NCI-H1105 (cell line): ENCODE measurements around the gene FSIP1.
A peak's percentile ranks its signal among the peaks of the same experiment; 100 is the strongest.

Experiments
- DNase-seq: peaks from one replicate; lab custom pipeline; 2025; lab: John Stamatoyannopoulos, UW

FSIP1 gene

DNA sequence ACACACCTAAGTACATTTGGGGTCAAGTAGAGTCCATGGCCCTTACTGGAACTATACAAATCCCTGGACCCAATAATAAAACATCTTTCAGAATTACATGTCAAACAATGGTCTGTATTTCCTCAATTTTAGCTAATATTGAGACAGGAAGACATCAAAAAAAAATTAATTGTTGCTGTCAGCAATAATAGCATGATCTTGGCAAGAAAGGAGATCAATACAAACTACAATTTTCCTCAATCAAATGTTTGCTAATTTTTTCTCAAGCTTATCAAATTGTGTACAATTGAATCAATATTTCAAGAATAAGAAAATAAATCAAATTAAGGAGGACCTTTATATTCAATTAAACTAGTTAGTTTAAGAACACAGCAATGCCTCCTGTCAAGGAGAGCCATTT is 62.6 kb downstream of the FSIP1 start:
- no peak for DNase-seq

DNA sequence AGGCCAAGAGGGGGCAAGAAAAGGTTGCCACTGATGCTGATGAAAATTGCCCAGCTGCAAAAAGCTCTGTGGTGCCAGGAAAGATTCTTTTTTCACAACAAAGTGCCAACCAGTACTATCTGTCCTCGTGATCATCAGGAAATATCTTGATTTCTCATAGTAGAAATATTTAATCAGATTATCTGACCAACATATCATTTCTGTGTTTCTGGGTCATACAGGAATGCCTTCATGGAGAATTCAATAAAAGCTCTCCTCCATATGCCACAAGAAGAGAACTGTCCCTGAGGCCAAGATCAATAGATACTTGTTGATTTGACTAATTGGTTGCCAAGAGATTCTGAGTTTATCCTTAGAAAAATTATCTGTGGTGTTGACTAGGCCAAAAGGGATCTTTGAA is 63.5 kb downstream of the FSIP1 start:
- no peak for DNase-seq

DNA sequence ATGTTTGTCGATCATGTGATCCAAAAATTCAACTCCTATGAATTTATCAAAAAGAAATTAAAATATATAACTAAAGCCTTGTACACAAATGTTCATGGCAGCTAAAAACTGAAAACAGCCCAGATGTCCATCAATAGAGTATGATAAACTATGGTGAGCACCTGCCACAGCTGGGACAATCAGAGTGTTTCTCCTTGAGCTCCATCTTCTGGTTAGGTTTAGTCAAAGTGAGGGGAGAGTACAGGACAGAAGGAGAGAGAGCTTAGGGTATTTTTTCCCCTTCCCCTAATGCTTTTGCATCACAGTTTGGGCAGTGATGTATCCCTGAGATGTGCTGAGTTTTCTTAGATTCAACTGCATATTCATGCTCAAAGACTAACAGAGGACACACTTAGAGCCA is 65.5 kb downstream of the FSIP1 start:
- DNase-seq, result no peak

DNA sequence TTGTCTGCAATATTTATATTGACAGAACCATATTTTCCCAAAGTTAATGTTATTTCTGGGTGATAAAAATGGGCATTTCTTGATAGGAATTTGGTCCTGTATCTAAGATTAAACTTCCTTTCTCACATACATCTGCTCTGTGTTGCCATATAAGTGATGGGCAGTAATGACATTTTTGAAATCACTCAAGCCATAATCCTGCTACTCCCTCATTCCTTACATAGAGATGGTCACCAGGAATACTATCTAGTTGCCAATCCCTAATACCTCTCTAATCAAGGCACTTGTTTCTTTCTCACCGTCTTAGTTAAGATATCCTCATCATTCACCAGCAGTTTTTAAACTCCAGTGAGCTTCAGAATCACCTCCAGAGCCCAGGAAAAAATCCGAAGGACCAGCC is 68.4 kb downstream of the FSIP1 start:
- DNase-seq, result no peak

DNA sequence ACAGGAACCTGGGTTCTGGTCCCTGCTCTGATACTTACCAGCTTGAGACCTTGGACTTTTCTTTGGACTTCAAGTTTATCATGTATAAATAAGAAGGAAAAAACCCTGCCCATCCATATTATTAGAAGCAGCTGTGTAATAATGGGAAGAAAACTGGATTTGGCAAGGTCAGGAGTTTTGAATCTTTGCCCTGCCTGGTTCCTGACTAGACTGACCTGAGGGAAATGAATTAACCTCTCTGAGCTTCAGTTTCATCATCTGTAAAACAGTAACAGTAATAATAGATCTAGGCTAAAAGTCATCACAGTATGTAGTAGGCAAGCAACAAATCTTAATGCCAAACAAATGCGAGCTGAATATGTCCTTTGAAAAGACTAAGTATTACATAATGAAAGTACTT is 68.8 kb downstream of the FSIP1 start:
- DNase-seq, result no peak

DNA sequence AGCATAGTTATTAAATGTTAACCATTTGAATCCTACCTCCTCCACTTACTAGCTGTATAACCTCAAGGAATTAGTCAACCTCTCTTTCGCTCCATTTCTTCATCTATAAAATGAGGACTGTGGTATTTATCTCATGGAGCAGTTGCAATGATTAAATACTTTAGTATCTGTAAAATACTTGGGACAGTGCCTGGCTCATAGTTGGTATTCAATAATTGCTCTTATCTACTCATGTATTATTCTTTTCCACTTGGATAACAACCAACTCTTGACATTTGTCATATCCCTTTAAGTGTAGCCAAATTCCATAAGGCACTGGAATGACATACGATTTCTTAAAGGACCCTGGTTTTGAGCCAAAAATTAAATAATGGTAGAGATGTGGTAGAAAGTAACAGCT is 72.0 kb downstream of the FSIP1 start:
- no peak for DNase-seq

DNA sequence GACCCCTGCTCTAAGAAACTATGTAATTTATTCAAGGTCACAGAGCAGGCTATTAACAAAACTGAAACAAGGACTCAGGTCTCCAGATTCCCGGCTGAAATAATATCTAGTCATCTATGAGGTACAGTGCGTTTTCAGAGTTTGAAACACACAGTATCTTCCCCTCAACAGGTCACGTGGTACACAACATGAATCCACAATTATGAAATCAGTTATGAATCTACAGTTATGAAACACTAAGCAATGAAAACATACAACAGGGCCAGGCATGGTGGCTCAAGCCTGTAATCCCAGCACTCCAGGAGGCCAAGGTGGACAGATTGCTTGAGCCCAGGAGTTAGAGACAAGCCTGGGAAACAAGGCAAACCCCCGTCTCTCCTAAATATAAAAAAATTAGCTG is 72.7 kb downstream of the FSIP1 start:
- DNase-seq, result no peak

DNA sequence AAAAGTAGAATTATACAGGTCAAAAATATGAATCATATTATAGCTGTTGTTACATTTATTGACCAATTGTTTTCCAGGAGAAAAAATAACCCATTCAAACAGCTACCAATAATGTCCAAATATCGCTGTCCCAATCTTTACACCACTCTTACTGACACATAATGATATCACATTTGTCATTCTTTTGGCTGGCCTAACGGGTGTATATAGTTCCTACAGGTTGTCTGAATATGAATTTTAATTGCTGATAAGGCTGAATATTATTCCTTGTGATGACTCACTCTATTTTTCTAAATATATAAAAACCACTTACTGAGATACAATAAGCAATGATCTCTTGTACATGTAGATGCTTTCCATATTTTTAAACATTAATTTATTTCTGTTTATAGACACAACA is 76.4 kb downstream of the FSIP1 start:
- no peak for DNase-seq

DNA sequence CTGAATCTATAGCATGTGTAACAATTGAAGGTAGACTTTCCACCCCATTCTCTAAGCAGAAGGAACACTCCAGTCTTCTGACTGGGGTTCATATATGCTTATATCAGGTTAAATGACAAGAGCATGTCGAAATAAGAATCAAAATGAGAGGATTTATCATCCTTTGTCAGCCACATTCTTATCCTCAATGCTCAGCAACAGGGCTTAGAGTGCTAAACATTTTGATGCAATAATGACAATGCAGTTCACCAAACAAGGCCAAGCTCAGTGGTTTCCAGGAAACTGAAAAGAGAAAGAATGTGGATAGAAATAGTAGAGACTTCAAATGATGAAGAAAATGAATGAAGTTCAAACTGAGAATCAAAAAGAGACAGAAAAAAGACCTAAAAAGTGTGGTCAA is 78.0 kb downstream of the FSIP1 start:
- no peak for DNase-seq

DNA sequence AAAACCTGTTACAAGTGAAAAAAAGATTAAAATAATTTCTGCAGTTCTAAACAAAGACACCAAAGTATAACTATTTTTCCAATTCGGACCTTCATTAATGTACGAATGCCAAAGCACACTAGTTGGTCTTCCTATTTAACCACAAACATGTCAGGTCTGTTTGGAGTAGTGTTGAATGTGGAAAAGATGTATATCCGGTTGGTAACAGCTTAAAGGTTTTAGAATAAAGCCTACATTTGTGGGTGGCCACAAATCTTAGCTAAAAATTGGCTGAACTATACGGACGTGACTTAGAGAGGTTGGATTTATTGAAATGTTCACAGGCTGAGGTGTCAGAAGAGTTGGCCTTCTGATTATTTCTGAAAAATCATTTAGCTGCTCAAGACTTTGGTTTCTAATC is 78.4 kb downstream of the FSIP1 start:
- DNase-seq, result no peak

DNA sequence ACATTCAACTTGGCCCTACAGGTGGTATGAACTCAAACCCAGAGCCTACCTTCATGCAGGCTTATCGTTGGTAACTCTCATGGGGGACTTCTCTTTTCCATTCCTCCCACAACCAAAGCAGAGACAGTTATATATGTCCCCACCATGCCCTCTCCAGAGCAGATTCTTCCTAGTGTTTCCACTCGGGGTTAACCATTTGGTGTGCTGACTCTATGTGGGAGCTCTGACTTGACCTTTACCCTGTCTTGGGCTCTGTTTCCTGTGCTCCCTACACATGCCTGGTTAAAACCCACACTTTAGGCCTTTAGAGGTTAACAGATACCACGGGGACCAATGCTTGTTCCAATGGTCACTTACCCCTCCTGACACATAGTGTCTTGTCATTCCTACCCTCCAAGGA is 80.7 kb downstream of the FSIP1 start:
- DNase-seq, result no peak

DNA sequence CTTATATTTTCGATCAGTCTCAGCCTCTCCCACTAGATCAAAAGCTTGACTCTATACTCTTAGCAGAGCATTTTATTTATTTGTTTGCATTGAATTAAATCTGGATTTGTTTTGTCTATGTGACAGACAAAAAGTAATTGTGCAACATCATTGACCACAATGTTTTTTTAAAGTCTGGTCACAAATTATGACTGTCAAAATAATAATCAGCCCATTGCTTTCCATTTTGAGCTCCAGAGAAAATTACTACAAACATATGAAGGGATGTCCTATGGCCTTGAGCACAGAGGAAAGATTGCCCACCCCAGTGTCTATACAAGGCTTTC is 82.3 kb downstream of the FSIP1 start:
- no peak for DNase-seq

DNA sequence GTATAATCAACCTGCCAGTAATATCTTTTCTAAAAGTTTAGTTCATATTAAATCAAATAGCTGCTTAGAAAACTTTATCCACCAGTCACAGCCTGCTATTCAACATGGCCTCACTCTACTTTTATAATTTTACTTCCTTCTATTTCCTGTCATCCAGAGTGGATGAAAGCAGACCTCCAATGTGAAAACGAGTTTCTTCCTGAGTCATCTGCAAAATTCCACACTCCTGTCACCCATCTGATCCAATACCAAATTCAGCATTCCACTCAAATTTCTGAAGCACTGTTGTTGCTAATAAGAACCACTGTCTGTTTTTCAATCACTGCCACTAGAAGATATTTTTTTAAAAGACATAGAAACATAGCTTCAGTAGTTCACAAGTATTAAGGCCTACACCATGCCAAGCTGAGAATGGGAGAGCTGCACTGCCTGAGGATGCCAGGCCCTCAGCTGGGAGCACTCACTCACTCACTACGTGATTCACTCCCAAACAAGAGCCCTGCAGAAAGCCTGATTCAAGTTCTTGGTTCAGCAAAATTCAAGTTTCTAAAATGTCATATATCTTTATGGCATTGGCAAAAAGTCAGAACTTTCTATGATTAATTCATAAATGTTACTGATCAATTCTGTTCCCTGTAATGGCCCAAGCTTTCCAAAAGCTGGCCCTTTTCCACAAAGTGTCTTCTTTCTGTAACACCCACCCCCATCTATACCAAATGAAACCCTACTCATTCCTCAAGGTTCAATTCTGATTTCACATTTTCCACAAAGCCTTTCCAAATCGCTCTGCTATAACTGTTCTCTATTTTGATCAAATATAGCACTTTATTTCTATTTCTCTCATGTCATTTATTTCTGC is 82.9 kb downstream of the FSIP1 start:
- DNase-seq, result no peak

DNA sequence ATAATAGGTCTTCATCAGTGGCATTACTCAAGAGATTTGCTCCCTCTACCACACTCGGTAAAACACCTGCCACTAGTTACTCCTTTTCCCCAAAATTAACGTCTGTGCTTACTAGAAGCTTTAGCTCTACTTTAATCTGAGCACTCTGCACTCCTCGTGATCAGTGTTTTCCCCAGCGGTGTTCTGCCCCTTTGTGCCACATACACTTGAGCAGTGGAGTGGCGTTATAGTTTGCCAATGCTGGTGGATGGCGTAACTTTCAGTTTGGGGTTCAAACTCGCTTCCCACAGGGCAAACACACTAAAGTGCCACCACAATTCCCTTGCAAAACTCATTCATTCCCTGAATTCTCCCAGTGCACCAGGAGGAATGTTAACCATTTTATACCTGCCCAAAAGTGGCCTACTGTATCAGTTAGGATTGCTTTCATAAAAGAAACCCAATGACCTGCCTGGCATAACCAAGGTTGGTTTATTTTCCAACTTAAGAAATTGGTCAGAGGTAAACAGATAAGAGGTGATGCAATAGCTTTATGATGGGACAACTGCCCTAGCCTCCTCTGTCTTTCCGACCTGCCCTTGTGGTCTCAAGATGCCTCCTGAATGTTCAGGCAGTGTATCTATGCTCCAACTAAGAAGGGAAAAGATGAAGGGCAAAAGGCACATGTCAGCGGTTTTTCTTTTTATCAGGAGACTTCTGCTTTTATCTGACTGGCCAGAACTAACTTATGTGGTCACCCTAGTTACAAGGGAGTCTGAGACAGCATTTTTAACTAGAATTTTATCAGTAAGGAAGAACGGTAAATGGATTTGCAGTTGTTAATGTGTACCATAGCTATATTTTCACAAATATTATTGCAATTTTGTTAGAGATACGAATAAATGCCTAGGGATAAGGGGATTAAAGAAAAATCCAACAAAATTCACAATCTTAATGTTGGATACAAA is 83.9 kb downstream of the FSIP1 start:
- DNase-seq, result no peak

DNA sequence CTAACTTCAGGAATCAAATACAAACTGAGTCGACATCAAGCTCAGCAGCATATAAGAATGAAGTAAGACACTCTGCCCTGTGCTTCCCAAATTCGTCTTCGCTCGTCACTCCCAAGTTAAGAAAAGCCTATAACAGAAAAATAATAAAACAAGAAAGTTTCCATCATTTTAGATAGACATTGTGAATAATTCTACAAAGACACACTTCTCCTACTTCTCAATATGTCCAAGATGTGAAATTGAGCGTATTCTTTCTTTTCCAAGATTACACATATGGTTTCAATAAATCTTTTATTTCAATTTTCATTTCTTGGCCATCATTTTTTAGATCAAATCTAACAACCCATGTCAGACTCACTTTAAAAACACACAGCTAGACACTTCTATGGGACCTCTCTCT is 85.1 kb downstream of the FSIP1 start:
- DNase-seq, result no peak

DNA sequence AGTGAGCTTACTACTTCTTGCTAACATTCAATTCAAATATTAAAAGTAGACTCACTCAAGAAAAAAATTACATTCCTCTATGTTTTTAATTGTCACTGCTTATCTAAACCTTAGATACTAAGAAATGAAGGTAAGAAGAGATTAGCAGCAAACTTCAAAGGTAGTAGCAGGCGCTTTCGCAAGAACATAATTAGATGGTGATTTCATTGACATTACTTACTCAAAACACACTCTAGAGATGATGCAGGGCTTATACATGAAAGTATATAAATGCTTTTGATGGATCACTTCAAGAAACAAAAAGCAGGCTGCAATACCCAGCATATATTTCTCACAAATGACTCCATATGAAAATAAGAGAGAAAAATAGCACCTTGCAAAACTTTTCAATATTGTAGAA is 86.8 kb downstream of the FSIP1 start:
- DNase-seq, result no peak

DNA sequence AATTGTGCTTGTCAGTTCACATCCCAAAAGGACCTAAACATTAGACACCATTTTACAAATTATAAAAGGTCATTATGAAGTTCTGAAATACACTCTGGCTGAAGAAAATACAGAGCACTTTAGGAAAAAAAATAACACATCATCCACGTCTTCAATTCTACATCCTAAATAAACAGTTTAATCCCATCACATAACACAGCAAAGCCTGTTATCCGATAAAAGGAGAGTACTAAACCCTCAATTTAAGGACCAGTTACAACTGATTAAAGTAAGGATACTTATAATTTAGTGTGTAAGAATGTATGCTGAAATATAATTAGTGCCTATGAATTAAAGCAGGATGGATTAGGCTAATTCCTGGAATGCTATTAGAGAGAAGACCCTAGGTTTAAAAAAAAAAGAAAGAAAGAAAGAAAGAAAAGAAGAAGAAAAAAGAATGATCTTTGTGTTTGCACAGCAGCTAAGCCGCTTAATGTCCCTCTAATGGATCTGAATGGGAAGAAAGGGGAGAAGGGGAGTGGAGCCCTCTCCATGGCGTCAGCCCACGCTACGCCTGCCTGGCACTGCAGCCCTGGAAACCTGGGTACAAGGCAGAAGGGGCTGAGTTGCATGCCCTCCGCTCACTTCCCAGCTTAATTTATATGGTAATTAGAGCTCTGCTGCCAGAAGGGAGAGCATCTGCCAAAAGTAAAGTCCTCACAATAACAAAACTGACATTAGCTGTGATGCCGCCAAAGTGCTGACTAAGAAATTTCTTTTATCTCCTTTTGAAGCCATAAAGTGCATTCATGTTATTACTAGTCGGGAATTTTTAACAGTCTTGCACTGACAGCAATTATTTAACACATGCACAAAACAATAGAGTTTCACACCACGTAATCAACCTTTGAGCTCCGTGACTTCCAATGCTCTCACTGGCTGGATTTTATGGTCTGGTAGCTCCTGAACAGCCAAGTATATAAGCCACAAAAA is 90.0 kb downstream of the FSIP1 start:
- peak; percentile 78 for DNase-seq

DNA sequence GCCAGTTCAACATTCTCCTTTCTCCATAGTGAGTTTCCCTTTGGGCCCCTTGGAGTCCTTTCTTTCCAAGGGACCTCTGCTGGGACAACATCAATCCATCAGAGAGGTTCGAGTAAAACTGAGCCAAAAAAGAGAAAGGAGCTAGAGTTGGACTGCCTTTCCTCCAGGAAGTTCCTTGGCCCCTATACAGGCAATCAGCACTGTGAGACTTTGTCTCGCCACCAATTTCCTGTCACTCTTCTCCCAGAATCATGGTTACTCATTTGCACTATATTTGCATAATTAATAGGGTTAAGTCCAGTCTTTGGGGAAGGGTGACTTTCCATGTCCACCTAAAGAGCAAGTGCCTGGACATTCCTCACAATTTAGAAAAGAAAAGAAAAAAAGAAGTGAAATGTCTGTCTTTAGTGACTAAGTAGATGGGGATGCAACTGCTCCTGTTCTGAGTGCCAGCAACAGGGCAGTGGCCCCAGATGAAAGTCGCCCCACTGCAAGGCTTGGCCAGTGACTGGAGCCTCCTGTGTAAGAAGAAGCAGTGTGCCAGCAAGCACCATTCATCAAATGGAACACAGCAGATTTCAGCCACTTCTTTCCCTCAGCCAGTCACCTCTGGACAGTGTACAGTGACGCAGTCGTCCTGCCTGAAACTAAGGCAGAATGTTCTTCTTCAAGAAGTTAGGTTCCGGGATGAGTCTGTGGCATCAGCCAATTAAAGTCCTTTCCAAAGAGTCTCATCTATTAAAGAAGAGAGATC is 91.6 kb downstream of the FSIP1 start:
- DNase-seq, result no peak

DNA sequence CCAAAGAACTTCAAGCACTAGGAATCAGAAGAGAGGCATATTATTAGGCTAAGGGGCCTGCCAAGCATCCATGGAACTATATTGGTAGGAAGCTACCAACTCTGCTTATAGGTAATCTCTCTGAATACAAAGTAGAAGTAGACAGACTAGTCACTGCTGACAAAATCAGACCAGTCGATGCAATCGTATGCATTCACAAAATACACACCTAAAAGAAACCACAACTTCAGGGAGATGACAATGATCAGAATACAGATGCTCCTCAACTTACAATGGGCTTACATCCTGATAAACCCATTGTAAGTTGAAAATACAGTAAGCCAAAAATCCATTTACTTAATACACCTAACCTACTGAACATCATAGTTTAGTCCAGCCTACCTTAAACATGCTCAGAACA is 94.7 kb downstream of the FSIP1 start:
- DNase-seq, result no peak

DNA sequence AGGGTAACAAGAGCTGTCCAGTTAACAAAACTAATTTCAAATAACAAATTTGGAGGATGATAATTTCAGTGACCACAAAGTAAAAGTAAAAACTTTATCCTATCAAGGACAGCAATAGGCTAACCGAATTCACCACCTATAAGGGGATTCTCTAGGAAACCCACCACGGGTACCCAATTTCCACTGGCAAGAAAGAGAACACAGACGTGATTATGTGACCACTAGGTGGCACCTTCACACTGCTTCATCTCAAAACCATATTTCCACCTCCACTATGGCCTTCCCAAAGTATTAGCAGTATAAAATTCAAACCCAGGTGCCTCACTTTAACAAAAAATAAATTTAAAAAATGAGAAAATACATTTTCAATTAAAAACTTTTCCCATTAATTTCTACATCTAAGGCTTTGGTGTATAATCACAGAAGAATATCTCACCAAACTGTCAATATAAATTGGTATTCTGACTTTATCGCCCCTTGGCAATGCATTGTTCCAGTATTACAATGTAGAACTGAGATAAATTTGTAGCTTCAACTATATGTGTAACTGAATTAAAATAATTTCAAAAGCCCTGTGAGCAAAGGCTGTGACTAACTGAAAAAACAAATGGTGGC is 96.5 kb downstream of the FSIP1 start:
- DNase-seq, result peak; percentile 17

DNA sequence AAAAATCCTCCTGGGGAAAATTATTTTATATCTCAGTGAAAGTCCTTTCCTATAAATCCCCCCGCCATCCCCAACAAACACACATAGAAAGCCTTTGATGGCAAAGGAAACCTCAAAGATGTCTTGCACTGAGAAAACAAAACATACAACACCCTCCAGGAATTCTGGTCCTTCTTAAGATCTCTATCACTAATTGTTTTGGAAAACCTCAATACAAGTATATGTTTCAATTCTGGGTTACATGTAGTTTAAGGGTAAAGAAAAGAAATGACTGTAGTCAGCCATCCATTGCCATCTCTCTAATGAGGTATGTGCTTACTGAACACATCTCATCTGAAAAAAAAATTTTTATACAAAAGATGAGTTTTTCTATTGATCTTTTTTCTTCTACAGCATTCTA is 97.3 kb downstream of the FSIP1 start:
- DNase-seq, result no peak
